OCI-LY3 (cell line): ENCODE results near the gene EOGT.

ENCODE experiments used
- H2AFZ ChIP-seq: fragments of 200-600, 300-600 bp; shearing (Covaris generic); 2 replicates; pipeline ENCODE4 v1.6.0; 2014; ENCODE audit warnings: antibody characterized with exemption, low read depth, low read length
- H3K27ac ChIP-seq: fragments of 200-600, 300-600 bp; sonication (generic); 2 replicates; pipeline ENCODE4 v1.5.1; 2014; ENCODE audit warnings: mild to moderate bottlenecking, low read length, moderate library complexity, mixed read lengths
- H3K27me3 ChIP-seq: fragments of 200-600, 300-600 bp; sonication (generic); 2 replicates; pipeline ENCODE4 v1.6.1; 2014; ENCODE audit warnings: low read depth, low read length, mixed read lengths
- H3K36me3 ChIP-seq: fragments of 200-600, 300-600 bp; sonication (generic); replicated peaks from 2 replicates; pipeline ENCODE3; 2014; ENCODE audit warnings: low read depth, low read length, mixed read lengths
- H3K4me1 ChIP-seq: fragments of 300-600, 200-600 bp; sonication (generic); 2 replicates; pipeline ENCODE4 v1.6.1; 2014; ENCODE audit warnings: low read length, mixed read lengths
- H3K4me2 ChIP-seq: fragments of 200-600, 300-600 bp; sonication (generic); 2 replicates; pipeline ENCODE4 v1.6.1; 2014; ENCODE audit warnings: low read length, mixed read lengths
- H3K4me3 ChIP-seq: fragments of 300-600, 200-600 bp; sonication (generic); 2 replicates; pipeline ENCODE4 v1.5.1; 2014; ENCODE audit warnings: antibody characterized with exemption, mild to moderate bottlenecking, low read length, moderate library complexity
- H3K79me2 ChIP-seq: fragments of 300-600, 200-600 bp; shearing (Covaris generic); 2 replicates; pipeline ENCODE4 v1.6.1; 2014; ENCODE audit warnings: mild to moderate bottlenecking, low read length, mixed read lengths
- H3K9ac ChIP-seq: fragments of 300-600, 200-600 bp; shearing (Covaris generic); 2 replicates; pipeline ENCODE4 v1.6.0; 2014; ENCODE audit warnings: mild to moderate bottlenecking, low read length, moderate library complexity
- H3K9me3 ChIP-seq: fragments of 200-600, 300-600 bp; shearing (Covaris generic); 2 replicates; pipeline ENCODE4 v1.6.1; 2014; ENCODE audit warnings: low read length, mixed read lengths; ENCODE audit not compliant: insufficient read depth
- H4K20me1 ChIP-seq: fragments of 200-600, 300-600 bp; sonication (generic); 2 replicates; pipeline ENCODE4 v1.6.1; 2016; ENCODE audit warnings: low read length, mixed read lengths; ENCODE audit not compliant: insufficient read depth
- CTCF ChIP-seq: fragments of 200-600, 300-600 bp; sonication (generic); IDR thresholded peaks from 2 replicates; pipeline ENCODE4 v1.5.1; 2014; ENCODE audit warnings: antibody characterized with exemption, low read length, low read depth
- EZH2phosphoT487 ChIP-seq: fragments of 200-600 bp; shearing (Covaris generic); IDR thresholded peaks from 2 replicates; pipeline ENCODE4 v1.6.1; 2018; ENCODE audit warnings: antibody characterized with exemption, mixed run types, low read depth

EOGT gene

GRCh38 chr3:68963376-68963775 lies 50.1 kb downstream of the EOGT start:
- no peak overlapping the region for H3K4me2 ChIP-seq
- H3K4me3 ChIP-seq: no peak overlapping the region
- no peak overlapping the region for H2AFZ ChIP-seq
- no peaks in the 10 kb centered on the region for H3K9me3 ChIP-seq
- no peaks in the 10 kb centered on the region for H4K20me1 ChIP-seq
- TF ChIP-seq CTCF: no peak
- no peak for TF ChIP-seq EZH2phosphoT487
- peaks cover 29% of the 10 kb centered on the region for H3K27me3 ChIP-seq
- H3K36me3 ChIP-seq: no peaks in the 10 kb centered on the region
- H3K79me2 ChIP-seq: no peaks in the 10 kb centered on the region
- no peak overlapping the region for H3K27ac ChIP-seq
- H3K4me1 ChIP-seq: no peaks in the 10 kb centered on the region
- H3K9ac ChIP-seq: no peak overlapping the region

- no peak overlapping the region for H3K4me3 ChIP-seq
- no peak overlapping the region for H3K9ac ChIP-seq
- H3K9me3 ChIP-seq: no peaks in the 10 kb centered on the region
- H3K4me2 ChIP-seq: no peak overlapping the region
- TF ChIP-seq EZH2phosphoT487 (no peak), CTCF (no peak)
- no peaks in the 10 kb centered on the region for H3K4me1 ChIP-seq
- no peak overlapping the region for H2AFZ ChIP-seq
- no peaks in the 10 kb centered on the region for H3K36me3 ChIP-seq
- H3K27me3 ChIP-seq: peaks cover 45% of the 10 kb centered on the region
- no peaks in the 10 kb centered on the region for H4K20me1 ChIP-seq
- no peaks in the 10 kb centered on the region for H3K79me2 ChIP-seq
- no peak overlapping the region for H3K27ac ChIP-seq
Measured at GRCh38 chr3:68958932-68959331, 54.6 kb downstream of the EOGT start.

- H3K9me3 ChIP-seq: no peaks in the 10 kb centered on the region
- no peak overlapping the region for H2AFZ ChIP-seq
- H4K20me1 ChIP-seq: no peaks in the 10 kb centered on the region
- no peaks in the 10 kb centered on the region for H3K4me1 ChIP-seq
- H3K27ac ChIP-seq: no peak overlapping the region
- no peak overlapping the region for H3K4me2 ChIP-seq
- no peaks in the 10 kb centered on the region for H3K79me2 ChIP-seq
- no peak for TF ChIP-seq EZH2phosphoT487
- no peak for TF ChIP-seq CTCF
- no peaks in the 10 kb centered on the region for H3K36me3 ChIP-seq
- no peak overlapping the region for H3K9ac ChIP-seq
- H3K27me3 ChIP-seq: peaks cover 40% of the 10 kb centered on the region
- no peak overlapping the region for H3K4me3 ChIP-seq
Measured at GRCh38 chr3:68957895-68958294, 55.6 kb downstream of the EOGT start.

- H3K9ac ChIP-seq: no peak overlapping the region
- H2AFZ ChIP-seq: no peak overlapping the region
Measured at GRCh38 chr3:68953816-68954444, 59.6 kb downstream of the EOGT start.

More at GRCh38 chr3:68953816-68954444, 59.6 kb downstream of the EOGT start:
- H4K20me1 ChIP-seq: no peaks in the 10 kb centered on the region
- no peak overlapping the region for H3K4me3 ChIP-seq
- no peaks in the 10 kb centered on the region for H3K79me2 ChIP-seq
- no peak for TF ChIP-seq EZH2phosphoT487
- TF ChIP-seq CTCF: no peak
- no peaks in the 10 kb centered on the region for H3K4me1 ChIP-seq
- H3K9me3 ChIP-seq: no peaks in the 10 kb centered on the region
- H3K27ac ChIP-seq: no peak overlapping the region
- no peak overlapping the region for H3K4me2 ChIP-seq
- H3K36me3 ChIP-seq: no peaks in the 10 kb centered on the region
- H3K27me3 ChIP-seq: peaks cover 27% of the 10 kb centered on the region
